ENCODE measurements around the gene THAP3.

THAP3 gene

GRCh38 chr1:6597777-6598131, 26.9 kb upstream of the THAP3 start:
- TF ChIP-seq CTCF (IDR thresholded peaks at IDR 0.05; ENCODE audit: low read depth, low read length): no peak
- H3K4me3 ChIP-seq (ENCODE audit: low read depth, low read length): no peak overlapping the region

GRCh38 chr1:6599141-6599975, 25.3 kb upstream of the THAP3 start:
- H3K4me3 ChIP-seq (ENCODE audit: low read depth, low read length): no peak overlapping the region
- no peak for TF ChIP-seq CTCF (IDR thresholded peaks at IDR 0.05; ENCODE audit: low read depth, low read length)

GRCh38 chr1:6599991-6600390, 24.7 kb upstream of the THAP3 start:
- H3K4me3 ChIP-seq (ENCODE audit: low read depth, low read length): peak overlapping the region; percentile 91

- peak overlapping the region; percentile 91 for H3K4me3 ChIP-seq (ENCODE audit: low read depth, low read length)
- no peak for TF ChIP-seq CTCF (IDR thresholded peaks at IDR 0.05; ENCODE audit: low read depth, low read length)
These were observed 24.1 kb upstream of the THAP3 start for GRCh38 chr1:6600410-6601048.

- TF ChIP-seq CTCF (IDR thresholded peaks at IDR 0.05; ENCODE audit: low read depth, low read length): no peak; the same call in 1 of the 2 replicates
- H3K4me3 ChIP-seq (ENCODE audit: low read depth, low read length): peak overlapping the region; percentile 91
These were observed 23.4 kb upstream of the THAP3 start for GRCh38 chr1:6601049-6601922.

GRCh38 chr1:6601923-6602668, 22.6 kb upstream of the THAP3 start:
- no peak for TF ChIP-seq CTCF (IDR thresholded peaks at IDR 0.05; ENCODE audit: low read depth, low read length)
- peak overlapping the region; percentile 91 for H3K4me3 ChIP-seq (ENCODE audit: low read depth, low read length)

GRCh38 chr1:6602669-6603237, 21.9 kb upstream of the THAP3 start, which contains the start of gene KLHL21:
TSS of gene KLHL21 (minus strand) at chr1:6602869. CDS start at chr1:6602817, 52 bp downstream.
- H3K4me3 ChIP-seq (ENCODE audit: low read depth, low read length): peak within 1 kb of the TSS; percentile 91

More at GRCh38 chr1:6602669-6603237, 21.9 kb upstream of the THAP3 start, which contains the start of gene KLHL21:
- no peak for TF ChIP-seq CTCF (IDR thresholded peaks at IDR 0.05; ENCODE audit: low read depth, low read length)

Data from WI38 (cell line).